Esophagus squamous epithelium (tissue), 4 donors: Measurements from ENCODE around the gene CLEC17A.

Source experiments
- CTCF ChIP-seq, 6 experiments: fragments of 450-650 bp in 4 of 6; fragments of 200-600 bp in 2 of 6; sonication (generic) in 2 of 6; IDR thresholded peaks; one replicate each; pipeline ENCODE4 v1.5.1; 2016 to 2019; ENCODE audit warnings: antibody characterized with exemption in 6 of 6, mild to moderate bottlenecking in 4 of 6, moderate library complexity in 4 of 6
- POLR2A ChIP-seq, 4 donors: fragments of 450-650 bp; IDR thresholded peaks; one replicate each; pipeline ENCODE4 v1.6.1; 2017; ENCODE audit warnings: antibody characterized with exemption in 4 of 4, mild to moderate bottlenecking in 4 of 4, moderate library complexity in 3 of 4

GRCh38 chr19:14551134-14552005 is 31.5 kb upstream of the CLEC17A start:
- TF ChIP-seq CTCF (IDR thresholded peaks at IDR 0.05) (peak; percentile 12 to 74 (median 56)), POLR2A (IDR thresholded peaks at IDR 0.05) (peak in 1 of 4 donors; percentile 30)
